Occipital lobe (tissue), 2 donors: ENCODE results near the gene RNU1-2. TPM values are rescaled to one million over a fixed set of nuclear protein-coding genes. Genes with fewer than 3 reads are reported as not detected.
"Not testable (repeated sequence)": the region's sequence is repeated elsewhere in the genome, so short reads cannot be mapped to it uniquely, and the experiment has no call there.

Source experiments
- DNase-seq: peaks from one replicate; lab custom pipeline; 2025; lab: John Stamatoyannopoulos, UW
- total RNA-seq: library from RNA; depleted of rRNA; stranded (reverse); fragments of >200 nt; gene quantifications from one replicate; pipeline ENCODE4 v1.2.3, GENCODE V29; 2014

Gene RNU1-2
- total RNA-seq, 1 donor from 2014 or later: under 0.01 TPM

GRCh38 chr1:16888860-16889816, 6.6 kb upstream of the RNU1-2 start:
- DNase-seq: peak; percentile 79

- DNase-seq: not testable (repeated sequence)
Observed at GRCh38 chr1:16890539-16891021, 5.2 kb upstream of the RNU1-2 start.

GRCh38 chr1:16891057-16891456, 4.7 kb upstream of the RNU1-2 start:
- DNase-seq: not testable (repeated sequence)

GRCh38 chr1:16892978-16893525, 2.7 kb upstream of the RNU1-2 start:
- not testable (repeated sequence) for DNase-seq

- not testable (repeated sequence) for DNase-seq
Observed at GRCh38 chr1:16893796-16894195, 2.0 kb upstream of the RNU1-2 start.

- DNase-seq: not testable (repeated sequence)
Observed at GRCh38 chr1:16894338-16894737, 1.4 kb upstream of the RNU1-2 start.

GRCh38 chr1:16895233-16895597, 565 bp upstream of the RNU1-2 start:
- not testable (repeated sequence) for DNase-seq

- DNase-seq: not testable (repeated sequence)
Observed at GRCh38 chr1:16896316-16897055, 706 bp downstream of the RNU1-2 start.

- not testable (repeated sequence) for DNase-seq
Observed at GRCh38 chr1:16897653-16898052, 1.9 kb downstream of the RNU1-2 start.

- not testable (repeated sequence) for DNase-seq
Observed at GRCh38 chr1:16898298-16898697, 2.5 kb downstream of the RNU1-2 start.

GRCh38 chr1:16899020-16899419, 3.2 kb downstream of the RNU1-2 start:
- DNase-seq: not testable (repeated sequence)

GRCh38 chr1:16900751-16901150, 5.0 kb downstream of the RNU1-2 start:
- no peak for DNase-seq

- DNase-seq: not testable (repeated sequence)
Observed at GRCh38 chr1:16901371-16901770, 5.6 kb downstream of the RNU1-2 start.

GRCh38 chr1:16903054-16903453, 7.3 kb downstream of the RNU1-2 start:
- no peak for DNase-seq

GRCh38 chr1:16903458-16903796, 7.6 kb downstream of the RNU1-2 start:
- no peak for DNase-seq

- DNase-seq: peak; percentile 100
Observed at GRCh38 chr1:16904560-16905109, 8.9 kb downstream of the RNU1-2 start.

- DNase-seq: no peak
Observed at GRCh38 chr1:16905110-16905867, 9.5 kb downstream of the RNU1-2 start.

GRCh38 chr1:16905868-16906702, 10.3 kb downstream of the RNU1-2 start:
- DNase-seq: no peak

GRCh38 chr1:16906873-16907272, 11.1 kb downstream of the RNU1-2 start:
- no peak for DNase-seq
